HG03097 (cell line): Measurements from ENCODE around the gene PLIN4.
"Not testable (repeated sequence)": the region's sequence is repeated elsewhere in the genome, so short reads cannot be mapped to it uniquely, and the experiment has no call there.

ENCODE experiments used
- ATAC-seq: cut with Tn5 transposase; IDR thresholded peaks from one replicate; pipeline ENCODE4 v1.9.1; 2021; ENCODE audit not compliant: unreplicated experiment, low FRiP score

Gene PLIN4

GRCh38 chr19:4518345-4519171 lies at the start of gene PLIN4:
PLIN4 (minus strand) TSS chr19:4518486; CDS start chr19:4518272, 214 bp downstream.
- no peak for ATAC-seq

- no peak for ATAC-seq
Observed at GRCh38 chr19:4567584-4568071, 49.3 kb upstream of the PLIN4 start.

GRCh38 chr19:4566402-4567051 lies 48.2 kb upstream of the PLIN4 start:
- no peak for ATAC-seq

GRCh38 chr19:4563562-4563961 lies 45.3 kb upstream of the PLIN4 start:
- ATAC-seq = not testable (repeated sequence)

GRCh38 chr19:4562085-4562484 lies 43.8 kb upstream of the PLIN4 start:
- ATAC-seq = not testable (repeated sequence)

- no peak for ATAC-seq
Observed at GRCh38 chr19:4559569-4559968, 41.3 kb upstream of the PLIN4 start, which contains the start of gene SEMA6B. SEMA6B (minus strand) TSS chr19:4559684; CDS start chr19:4558457, 1,227 bp downstream.

- no peak for ATAC-seq
Observed at GRCh38 chr19:4557971-4558941, 40.0 kb upstream of the PLIN4 start.

- ATAC-seq = no peak
Observed at GRCh38 chr19:4557144-4557970, 39.1 kb upstream of the PLIN4 start.

GRCh38 chr19:4556597-4557127 lies 38.4 kb upstream of the PLIN4 start:
- ATAC-seq = no peak

- ATAC-seq = no peak
Observed at GRCh38 chr19:4555657-4556561, 37.6 kb upstream of the PLIN4 start.

GRCh38 chr19:4554717-4555116 lies 36.4 kb upstream of the PLIN4 start:
- ATAC-seq = no peak

- ATAC-seq = no peak
Observed at GRCh38 chr19:4553775-4554174, 35.5 kb upstream of the PLIN4 start.

- ATAC-seq = no peak
Observed at GRCh38 chr19:4553092-4553695, 34.9 kb upstream of the PLIN4 start.

GRCh38 chr19:4552525-4552819 lies 34.2 kb upstream of the PLIN4 start:
- no peak for ATAC-seq

- no peak for ATAC-seq
Observed at GRCh38 chr19:4550479-4551050, 32.3 kb upstream of the PLIN4 start.

GRCh38 chr19:4550018-4550417 lies 31.7 kb upstream of the PLIN4 start:
- no peak for ATAC-seq

- ATAC-seq = no peak
Observed at GRCh38 chr19:4548238-4548584, 29.9 kb upstream of the PLIN4 start.
